Astrocyte of the spinal cord (primary cell): ENCODE data around the gene KCND3.

Experiments
- DNase-seq: peaks from one replicate; pipeline ENCODE4 v3.0.0; 2011; ENCODE audit warnings: low read depth, low spot score
- H3K4me3 ChIP-seq: 2 replicates; pipeline ENCODE4 v1.5.1; 2011; ENCODE audit warnings: low read depth, mild to moderate bottlenecking, low read length, moderate library complexity
- in situ Hi-C: cut with HindIII; loops from 2 replicates; pipeline ENCODE4 v1.10.0; 2017; ENCODE audit warnings: low sequenced_read_pairs
- TF ChIP-seq, protein P1 (sequence below): IDR thresholded peaks from 2 replicates; pipeline ENCODE4 v1.5.1; 2012; ENCODE audit warnings: low read depth, mild to moderate bottlenecking, low read length, inconsistent platforms

Gene KCND3

GRCh38 chr1:112026016-112026415, 36.5 kb upstream of the KCND3 start:
- DNase-seq: peak; percentile 6
- TF ChIP-seq, protein P1, sequence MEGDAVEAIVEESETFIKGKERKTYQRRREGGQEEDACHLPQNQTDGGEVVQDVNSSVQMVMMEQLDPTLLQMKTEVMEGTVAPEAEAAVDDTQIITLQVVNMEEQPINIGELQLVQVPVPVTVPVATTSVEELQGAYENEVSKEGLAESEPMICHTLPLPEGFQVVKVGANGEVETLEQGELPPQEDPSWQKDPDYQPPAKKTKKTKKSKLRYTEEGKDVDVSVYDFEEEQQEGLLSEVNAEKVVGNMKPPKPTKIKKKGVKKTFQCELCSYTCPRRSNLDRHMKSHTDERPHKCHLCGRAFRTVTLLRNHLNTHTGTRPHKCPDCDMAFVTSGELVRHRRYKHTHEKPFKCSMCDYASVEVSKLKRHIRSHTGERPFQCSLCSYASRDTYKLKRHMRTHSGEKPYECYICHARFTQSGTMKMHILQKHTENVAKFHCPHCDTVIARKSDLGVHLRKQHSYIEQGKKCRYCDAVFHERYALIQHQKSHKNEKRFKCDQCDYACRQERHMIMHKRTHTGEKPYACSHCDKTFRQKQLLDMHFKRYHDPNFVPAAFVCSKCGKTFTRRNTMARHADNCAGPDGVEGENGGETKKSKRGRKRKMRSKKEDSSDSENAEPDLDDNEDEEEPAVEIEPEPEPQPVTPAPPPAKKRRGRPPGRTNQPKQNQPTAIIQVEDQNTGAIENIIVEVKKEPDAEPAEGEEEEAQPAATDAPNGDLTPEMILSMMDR: no peak
- in situ Hi-C loops: no loop called here
- H3K4me3 ChIP-seq: no peak overlapping the region

DNA sequence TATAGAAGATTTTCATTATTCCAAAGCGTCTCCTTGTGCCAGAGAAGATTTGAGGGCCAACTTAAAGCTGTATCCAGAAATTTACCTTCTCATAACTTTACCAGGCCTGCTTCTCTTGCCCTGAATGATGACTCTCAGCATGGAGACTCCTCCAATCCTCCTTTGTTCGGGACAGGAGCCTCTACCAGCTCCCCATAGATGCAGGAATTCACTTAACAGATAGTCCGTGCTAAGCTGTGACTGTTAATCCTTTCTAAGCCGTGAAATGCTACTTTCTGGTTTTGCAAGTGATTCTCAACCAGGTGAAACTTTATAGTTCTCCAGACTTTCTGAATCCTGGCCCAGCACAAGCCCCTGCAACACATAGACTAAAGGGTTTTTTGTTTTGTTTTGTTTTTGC, 31.8 kb upstream of the KCND3 start:
- in situ Hi-C loops: no loop called here
- no peak overlapping the region for H3K4me3 ChIP-seq
- DNase-seq: no peak
- TF ChIP-seq, protein P1: no peak

- DNase-seq: no peak
- in situ Hi-C loops: no loop called here
- no peak overlapping the region for H3K4me3 ChIP-seq
- TF ChIP-seq, protein P1: no peak
Observed at GRCh38 chr1:112017183-112017582, 27.7 kb upstream of the KCND3 start.

- in situ Hi-C loops: no loop called here
Observed at GRCh38 chr1:112012823-112013222, 23.4 kb upstream of the KCND3 start.

GRCh38 chr1:112011202-112011601, 21.7 kb upstream of the KCND3 start:
- in situ Hi-C loops: no loop called here
- TF ChIP-seq, protein P1: no peak
- H3K4me3 ChIP-seq: no peak overlapping the region
- peak; percentile 17 for DNase-seq

More at GRCh38 chr1:112012823-112013222, 23.4 kb upstream of the KCND3 start:
- TF ChIP-seq, protein P1: no peak
- no peak for DNase-seq
- no peak overlapping the region for H3K4me3 ChIP-seq

DNA sequence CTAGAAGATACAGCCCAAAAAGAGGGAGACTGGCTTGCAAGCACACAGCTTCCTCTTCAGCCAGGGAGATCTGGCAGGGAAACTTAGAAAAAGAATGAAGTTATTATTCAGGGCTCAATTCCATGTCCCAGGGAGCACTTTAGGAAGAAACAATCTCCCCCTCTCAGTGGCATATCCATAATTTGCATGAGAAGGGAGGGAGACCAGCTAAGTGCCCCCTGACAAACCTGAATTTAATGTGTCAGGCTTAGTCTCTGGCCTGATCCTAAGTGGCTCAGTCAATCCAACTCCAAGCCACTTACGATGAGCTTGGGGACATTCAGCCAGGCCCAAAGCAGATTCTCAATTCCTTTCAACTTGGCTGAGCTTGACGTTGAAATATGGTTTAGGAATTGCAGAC, 17.7 kb upstream of the KCND3 start:
- no peak for DNase-seq
- H3K4me3 ChIP-seq: no peak overlapping the region
- TF ChIP-seq, protein P1: no peak
- in situ Hi-C loops: no loop called here
